Neutrophil (primary cell): ENCODE results near the gene MEFV.
A peak's percentile ranks its signal among the peaks of the same experiment; 100 is the strongest.

Experiments
- H3K27ac ChIP-seq: fragments of 200-600 bp; sonication (generic); 2 replicates; pipeline ENCODE4 v1.5.1; 2016; ENCODE audit warnings: mild to moderate bottlenecking, moderate library complexity
- H3K27me3 ChIP-seq: fragments of 200-600 bp; sonication (generic); 2 replicates; pipeline ENCODE4 v1.6.0; 2016; ENCODE audit warnings: mild to moderate bottlenecking
- H3K36me3 ChIP-seq: fragments of 200-600 bp; sonication (generic); 2 replicates; pipeline ENCODE4 v1.5.1; 2017
- H3K4me1 ChIP-seq, 2 experiments: fragments of 200-600 bp in 1 of 2; sonication (generic) in 1 of 2; 1 replicate in 1 of 2; 2 replicates in 1 of 2; pipeline versions ENCODE4 v1.5.1 to v1.6.1; 2013 to 2016; ENCODE audit warnings: low read depth in 1 of 2, low read length in 1 of 2, mild to moderate bottlenecking in 1 of 2, moderate library complexity in 1 of 2; ENCODE audit not compliant: control insufficient read depth in 1 of 2, insufficient read depth in 1 of 2
- H3K4me3 ChIP-seq, 2 experiments: fragments of 200-600 bp in 1 of 2; sonication (generic) in 1 of 2; 1 replicate in 1 of 2; 2 replicates in 1 of 2; pipeline ENCODE4 v1.5.1; 2013 to 2016; ENCODE audit warnings: low read depth in 1 of 2, low read length in 1 of 2, mild to moderate bottlenecking in 1 of 2, moderate library complexity in 1 of 2
- H3K9me3 ChIP-seq: fragments of 200-600 bp; sonication (generic); 2 replicates; pipeline ENCODE4 v1.5.1; 2016
- TF ChIP-seq, protein P1 (sequence below): fragments of 200-600 bp; sonication (generic); IDR thresholded peaks from 2 replicates; pipeline ENCODE4 v1.5.1; 2016; ENCODE audit warnings: antibody characterized with exemption

Gene MEFV

DNA sequence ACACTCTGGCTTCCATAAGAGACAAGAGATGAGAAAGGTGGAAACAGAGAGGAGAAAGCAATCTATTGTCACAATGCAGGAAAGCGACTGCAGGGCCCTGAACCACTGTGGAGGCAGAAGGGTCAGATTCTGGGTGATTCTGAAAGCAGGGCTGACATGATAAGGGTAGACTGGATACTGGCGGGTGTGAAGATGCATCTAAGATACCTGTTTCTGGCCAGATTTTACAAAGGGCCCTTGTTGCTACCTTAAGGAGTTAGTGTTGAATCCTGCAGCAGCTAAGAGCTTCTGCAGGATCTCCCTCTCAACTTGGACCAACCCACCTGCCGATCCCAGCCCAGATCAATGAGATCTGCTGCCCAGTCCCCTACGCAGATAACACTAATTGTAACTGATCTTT lies 6.1 kb upstream of the MEFV start:
- Histone ChIP-seq H3K27me3 (no peaks in the 10 kb centered on the region), H3K36me3 (peaks cover 22% of the 10 kb centered on the region), H3K4me1 (peaks cover 89 to 93% of the 10 kb centered on the region in 2 experiments), H3K9me3 (no peaks in the 10 kb centered on the region), H3K27ac (peak overlapping the region; percentile 97), H3K4me3 (peak overlapping the region; percentile 78 to 89)
- TF ChIP-seq, protein P1, sequence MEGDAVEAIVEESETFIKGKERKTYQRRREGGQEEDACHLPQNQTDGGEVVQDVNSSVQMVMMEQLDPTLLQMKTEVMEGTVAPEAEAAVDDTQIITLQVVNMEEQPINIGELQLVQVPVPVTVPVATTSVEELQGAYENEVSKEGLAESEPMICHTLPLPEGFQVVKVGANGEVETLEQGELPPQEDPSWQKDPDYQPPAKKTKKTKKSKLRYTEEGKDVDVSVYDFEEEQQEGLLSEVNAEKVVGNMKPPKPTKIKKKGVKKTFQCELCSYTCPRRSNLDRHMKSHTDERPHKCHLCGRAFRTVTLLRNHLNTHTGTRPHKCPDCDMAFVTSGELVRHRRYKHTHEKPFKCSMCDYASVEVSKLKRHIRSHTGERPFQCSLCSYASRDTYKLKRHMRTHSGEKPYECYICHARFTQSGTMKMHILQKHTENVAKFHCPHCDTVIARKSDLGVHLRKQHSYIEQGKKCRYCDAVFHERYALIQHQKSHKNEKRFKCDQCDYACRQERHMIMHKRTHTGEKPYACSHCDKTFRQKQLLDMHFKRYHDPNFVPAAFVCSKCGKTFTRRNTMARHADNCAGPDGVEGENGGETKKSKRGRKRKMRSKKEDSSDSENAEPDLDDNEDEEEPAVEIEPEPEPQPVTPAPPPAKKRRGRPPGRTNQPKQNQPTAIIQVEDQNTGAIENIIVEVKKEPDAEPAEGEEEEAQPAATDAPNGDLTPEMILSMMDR = no peak

GRCh38 chr16:3259836-3260235 lies 3.4 kb upstream of the MEFV start:
- Histone ChIP-seq H3K27ac (peak overlapping the region; percentile 97), H3K36me3 (peaks cover 2% of the 10 kb centered on the region), H3K27me3 (no peaks in the 10 kb centered on the region), H3K9me3 (no peaks in the 10 kb centered on the region), H3K4me1 (peaks cover 88 to 89% of the 10 kb centered on the region in 2 experiments), H3K4me3 (peak overlapping the region; percentile 83 to 91)
- TF ChIP-seq, protein P1 = no peak

GRCh38 chr16:3256866-3257465 lies 533 bp upstream of the MEFV start:
- TF ChIP-seq, protein P1 = no peak
- Histone ChIP-seq H3K4me1 (peaks cover 91 to 100% of the 10 kb centered on the region in 2 experiments), H3K4me3 (peak overlapping the region; percentile 83 to 91), H3K36me3 (peaks cover 27% of the 10 kb centered on the region), H3K27ac (peak overlapping the region; percentile 97), H3K9me3 (no peaks in the 10 kb centered on the region), H3K27me3 (no peaks in the 10 kb centered on the region)

DNA sequence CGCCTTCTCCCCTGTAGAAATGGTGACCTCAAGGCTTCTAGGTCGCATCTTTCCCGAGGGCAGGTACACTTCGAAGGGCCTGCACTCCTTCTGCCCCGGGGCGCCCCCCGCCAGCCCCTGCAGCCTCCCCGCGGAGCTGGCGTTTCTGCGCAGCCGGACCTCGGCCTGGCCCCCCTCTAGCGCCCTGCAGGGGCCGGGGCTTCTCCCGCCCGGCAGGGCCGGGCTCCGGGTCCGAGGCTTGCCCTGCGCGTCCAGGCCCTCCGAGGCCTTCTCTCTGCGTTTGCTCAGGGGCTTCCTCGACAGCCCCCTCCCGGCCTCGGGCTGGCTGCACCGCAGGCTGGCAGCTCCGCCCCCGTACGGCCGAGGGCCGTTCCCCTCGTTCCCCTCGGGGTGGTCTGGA lies 2.1 kb downstream of the MEFV start:
- Histone ChIP-seq H3K9me3 (no peaks in the 10 kb centered on the region), H3K4me3 (peak overlapping the region; percentile 83 to 91), H3K27me3 (no peaks in the 10 kb centered on the region), H3K27ac (peak overlapping the region; percentile 97), H3K36me3 (peaks cover 52% of the 10 kb centered on the region), H3K4me1 (peaks cover 88 to 100% of the 10 kb centered on the region in 2 experiments)
- TF ChIP-seq, protein P1 = no peak

DNA sequence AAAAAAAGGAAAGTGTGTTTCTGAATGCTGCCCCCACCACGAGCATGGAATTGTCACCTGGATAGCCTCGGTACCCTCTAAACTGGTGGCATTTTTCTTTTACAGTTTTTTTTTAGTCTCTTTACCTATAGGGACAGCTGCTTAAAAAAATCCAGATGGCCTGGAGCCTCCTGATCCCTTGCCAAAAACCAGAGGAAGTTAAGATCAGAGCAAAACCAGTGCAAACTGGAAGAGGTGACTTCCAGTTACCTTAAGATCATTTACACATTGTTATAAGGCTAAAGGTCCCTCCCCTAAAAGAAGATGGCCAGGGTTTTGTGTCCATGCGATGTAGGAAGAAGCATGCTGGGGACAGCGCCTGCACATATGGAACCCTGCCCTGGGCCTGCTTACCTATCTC lies 3.5 kb downstream of the MEFV start:
- peaks cover 81 to 91% of the 10 kb centered on the region in 2 experiments for H3K4me1 ChIP-seq
- H3K27ac ChIP-seq = peak overlapping the region; percentile 97
- H3K36me3 ChIP-seq = peaks cover 65% of the 10 kb centered on the region
- H3K4me3 ChIP-seq = peak overlapping the region; percentile 83 to 91
- H3K9me3 ChIP-seq = no peaks in the 10 kb centered on the region
- TF ChIP-seq, protein P1 = no peak
- H3K27me3 ChIP-seq = no peaks in the 10 kb centered on the region
